Ovary (tissue), 3 donors: ENCODE data around the gene RASSF10.

Source experiments
- CTCF ChIP-seq, 3 donors: fragments of 450-650 bp in 2 of 3; fragments of 200-600 bp in 1 of 3; IDR thresholded peaks; one replicate each; pipeline versions ENCODE4 v1.5.1 to v1.8.0; 2016 to 2022; ENCODE audit warnings: antibody characterized with exemption in 3 of 3, mild to moderate bottlenecking in 1 of 3
- POLR2A ChIP-seq: fragments of 450-650 bp; IDR thresholded peaks from one replicate; pipeline ENCODE4 v1.6.1; 2017; ENCODE audit warnings: antibody characterized with exemption, mild to moderate bottlenecking, moderate library complexity
- donor health status: DM: no; HTN: no; CAD: no.

GRCh38 chr11:12971955-12972354, 37.2 kb upstream of the RASSF10 start:
- TF ChIP-seq POLR2A (no peak), CTCF (IDR thresholded peaks at IDR 0.05) (no peak)
